HepG2 (cell line): ENCODE measurements around the gene ZNF667. TPM values are rescaled to one million over a fixed set of nuclear protein-coding genes. Genes with fewer than 3 reads are reported as not detected.

Experiments used
- DMAP1 ChIP-seq: IDR thresholded peaks from 2 replicates; pipeline ENCODE4 v1.6.1; 2016
- KLF6 ChIP-seq: IDR thresholded peaks from 2 replicates; pipeline ENCODE4 v1.8.0; 2016; ENCODE audit warnings: missing biosample characterization, missing genetic modification reagents
- KMT2A ChIP-seq: sonication (generic); formaldehyde crosslinking; IDR thresholded peaks from 2 replicates; pipeline ENCODE4 v1.4.0; 2020; ENCODE audit warnings: missing genetic modification reagents
- KMT2B ChIP-seq: IDR thresholded peaks from 2 replicates; pipeline ENCODE4 v1.6.1; 2016; ENCODE audit warnings: missing genetic modification reagents, missing compliant biosample characterization
- MLXIP ChIP-seq: sonication (generic); formaldehyde crosslinking; IDR thresholded peaks from 2 replicates; pipeline ENCODE4 v1.9.0; 2021; ENCODE audit warnings: missing genetic modification reagents, borderline replicate concordance
- MTA1 ChIP-seq: sonication (generic); formaldehyde crosslinking; IDR thresholded peaks from 2 replicates; pipeline ENCODE4 v1.4.0; 2020; ENCODE audit warnings: missing genetic modification reagents, mild to moderate bottlenecking, borderline replicate concordance
- NFAT5 ChIP-seq: sonication (generic); formaldehyde crosslinking; IDR thresholded peaks from 2 replicates; pipeline ENCODE4 v1.4.0; 2020; ENCODE audit warnings: missing genetic modification reagents
- PCBP1 ChIP-seq: fragments of 200-400 bp; formaldehyde crosslinking; IDR thresholded peaks from 2 replicates; pipeline ENCODE4 v1.6.1; 2017; ENCODE audit warnings: mild to moderate bottlenecking, low read depth, low read length, borderline replicate concordance
- PRDM10 ChIP-seq: sonication (generic); formaldehyde crosslinking; IDR thresholded peaks from 2 replicates; pipeline ENCODE4 v1.4.0; 2020; ENCODE audit warnings: low read depth, missing genetic modification reagents
- SMARCE1 ChIP-seq: fragments of 450-650 bp; IDR thresholded peaks from 2 replicates; pipeline ENCODE4 v1.6.1; 2017; ENCODE audit warnings: borderline replicate concordance
- SOX6 ChIP-seq, 2 experiments: fragments of 450-650 bp in 1 of 2; sonication (generic) in 1 of 2; formaldehyde crosslinking in 1 of 2; IDR thresholded peaks; 2 replicates each; pipeline versions ENCODE4 v1.4.0 to v1.6.1; 2017 to 2020; ENCODE audit warnings: antibody characterized with exemption in 1 of 2, mild to moderate bottlenecking in 1 of 2, missing genetic modification reagents in 1 of 2
- TFAP4 ChIP-seq: sonication (generic); IDR thresholded peaks from 2 replicates; pipeline ENCODE4 v1.6.1; 2016; ENCODE audit warnings: low read depth, borderline replicate concordance
- ZFP37 ChIP-seq: sonication (generic); formaldehyde crosslinking; IDR thresholded peaks from 2 replicates; pipeline ENCODE4 v1.4.0; 2020; ENCODE audit warnings: missing genetic modification reagents, borderline replicate concordance
- ZMYM4 ChIP-seq: sonication (generic); formaldehyde crosslinking; IDR thresholded peaks from 2 replicates; pipeline ENCODE4 v1.8.1; 2023; ENCODE audit warnings: mild to moderate bottlenecking, missing genetic modification reagents
- ZNF777 ChIP-seq: sonication (generic); formaldehyde crosslinking; IDR thresholded peaks from 2 replicates; pipeline ENCODE4 v1.4.0; 2020; ENCODE audit warnings: missing genetic modification reagents
- polyA plus RNA-seq, 8 experiments: library from polyadenylated mRNA; depleted of rRNA in 3 of 8; stranded (reverse) in 7 of 8; unstranded in 1 of 8; fragments of >200 nt; fragmentation: Illumina TruSeq in 4 of 8; extraction: Trizol in 4 of 8; gene quantifications; 2 replicates each; pipeline versions ENCODE4 v1.2.1 to v1.2.3, GENCODE V29; 2011 to 2016; ENCODE audit warnings: low read depth in 4 of 8, missing spikeins in 1 of 8, mixed read lengths in 1 of 8; ENCODE audit not compliant: insufficient read depth in 1 of 8
- total RNA-seq, 5 experiments: library from RNA; depleted of rRNA; stranded (reverse); fragments of >200 nt; fragmentation: Illumina TruSeq; extraction: Trizol; gene quantifications; 2 replicates each; pipeline ENCODE4 v1.2.3, GENCODE V29; 2016; ENCODE audit warnings: low read depth in 1 of 5

ZNF667 gene
- total and polyA plus RNA-seq, 2 of the 13 experiments (the other 11 are each of a cell fraction or from before 2014, with no cell fraction given), result not detected

GRCh38 chr19:56403764-56404704, 73.1 kb downstream of the ZNF667 start, which contains the start of gene ZNF583 (continued):
- TF ChIP-seq PRDM10 (CRISPR knock-in tag) (no peak), ZFP37 (0 out of 2 replicates have a peak, but pooled peaks have one; percentile 49), DMAP1 (CRISPR knock-in tag) (peak; percentile 52; the same call in 1 of the 2 replicates), KMT2B (CRISPR knock-in tag) (peak; percentile 62; the same call in 1 of the 2 replicates), KLF6 (CRISPR knock-in tag) (no peak), TFAP4 (peak; percentile 85), NFAT5 (no peak; the same call in 1 of the 2 replicates), SMARCE1 (no peak), MLXIP (no peak), PCBP1 (no peak), ZNF777 (CRISPR knock-in tag) (peak; percentile 54; the same call in 1 of the 2 replicates), ZMYM4 (CRISPR knock-in tag) (peak; percentile 17; the same call in 1 of the 2 replicates), KMT2A (0 out of 2 replicates have a peak, but pooled peaks have one; percentile 49), MTA1 (CRISPR knock-in tag) (no peak), SOX6 (IDR thresholded peaks at IDR 0.05) (no peak), SOX6 (CRISPR knock-in tag; IDR thresholded peaks at IDR 0.05) (no peak; the same call in 1 of the 2 replicates)
